Measurements from ENCODE around the gene RASL10A. TPM values are rescaled to one million over a fixed set of nuclear protein-coding genes. Genes with fewer than 3 reads are reported as not detected.

The RASL10A gene
- total RNA-seq, 1 experiment from 2014 or later: 1.1 TPM

GRCh38 chr22:29330291-29330690, 14.8 kb upstream of the RASL10A start:
- no peaks in the 10 kb centered on the region for H3K9me3 Mint-ChIP-seq (ENCODE audit: unreplicated experiment)
- no peak overlapping the region for H3K4me3 ChIP-seq (ENCODE audit: low read depth, low read length)
- POLR2A ChIA-PET: no interaction called here
- TF ChIP-seq CTCF (IDR thresholded peaks at IDR 0.05; ENCODE audit: insufficient read depth in 1 of 2, low read depth in 1 of 2, low read length in 1 of 2, severe bottlenecking in 1 of 2, unreplicated experiment in 1 of 2): no peak
- H3K27me3 Mint-ChIP-seq (ENCODE audit: insufficient read depth, unreplicated experiment): no peaks in the 10 kb centered on the region
- H3K4me3 Mint-ChIP-seq (ENCODE audit: unreplicated experiment): no peak overlapping the region
- DNase-seq: no peak
- CTCF ChIA-PET: no interaction called here
- no peaks in the 10 kb centered on the region for H3K9me3 ChIP-seq
- no TSS peak for BruUV-seq (replicated peaks)
- peaks cover 14% of the 10 kb centered on the region for H3K36me3 Mint-ChIP-seq (ENCODE audit: insufficient read depth, unreplicated experiment)
- no peaks in the 10 kb centered on the region for H3K4me1 ChIP-seq
- intact Hi-C loops (cut with micrococcal nuclease; ENCODE audit: unreplicated experiment): no loop called here
- H3K4me1 Mint-ChIP-seq (ENCODE audit: low read depth, unreplicated experiment): no peaks in the 10 kb centered on the region
- no peaks in the 10 kb centered on the region for H3K27me3 ChIP-seq (replicated peaks; ENCODE audit: control insufficient read depth, insufficient read depth, low read length)
- H3K27ac Mint-ChIP-seq (ENCODE audit: unreplicated experiment): no peak overlapping the region
- H3K36me3 ChIP-seq (ENCODE audit: control insufficient read depth, insufficient read depth, low read length): no peaks in the 10 kb centered on the region; the same call in none of the 2 replicates

- no peaks in the 10 kb centered on the region; the same call in none of the 2 replicates for H3K36me3 ChIP-seq (ENCODE audit: control insufficient read depth, insufficient read depth, low read length)
- Mint-ChIP-seq H3K36me3 (ENCODE audit: insufficient read depth, unreplicated experiment) (peaks cover 14% of the 10 kb centered on the region), H3K4me3 (ENCODE audit: unreplicated experiment) (no peak overlapping the region), H3K27me3 (ENCODE audit: insufficient read depth, unreplicated experiment) (no peaks in the 10 kb centered on the region), H3K27ac (ENCODE audit: unreplicated experiment) (no peak overlapping the region), H3K4me1 (ENCODE audit: low read depth, unreplicated experiment) (no peaks in the 10 kb centered on the region), H3K9me3 (ENCODE audit: unreplicated experiment) (no peaks in the 10 kb centered on the region)
- no peaks in the 10 kb centered on the region for H3K9me3 ChIP-seq
- TF ChIP-seq CTCF (IDR thresholded peaks at IDR 0.05; ENCODE audit: insufficient read depth in 1 of 2, low read depth in 1 of 2, low read length in 1 of 2, severe bottlenecking in 1 of 2, unreplicated experiment in 1 of 2): no peak
- H3K27me3 ChIP-seq (replicated peaks; ENCODE audit: control insufficient read depth, insufficient read depth, low read length): no peaks in the 10 kb centered on the region
- POLR2A ChIA-PET: no interaction called here
- no peak overlapping the region for H3K4me3 ChIP-seq (ENCODE audit: low read depth, low read length)
- BruUV-seq (replicated peaks): no TSS peak
- no peak for DNase-seq
- CTCF ChIA-PET: no interaction called here
- H3K4me1 ChIP-seq: no peaks in the 10 kb centered on the region
- intact Hi-C loops (cut with micrococcal nuclease; ENCODE audit: unreplicated experiment): no loop called here
Measured at GRCh38 chr22:29329581-29329980, 14.1 kb upstream of the RASL10A start.

- Histone ChIP-seq H3K27me3 (replicated peaks; ENCODE audit: control insufficient read depth, insufficient read depth, low read length) (no peaks in the 10 kb centered on the region), H3K4me3 (ENCODE audit: low read depth, low read length) (no peak overlapping the region), H3K4me1 (no peaks in the 10 kb centered on the region), H3K36me3 (ENCODE audit: control insufficient read depth, insufficient read depth, low read length) (no peaks in the 10 kb centered on the region; the same call in 1 of the 2 replicates), H3K9me3 (no peaks in the 10 kb centered on the region)
- H3K27me3 Mint-ChIP-seq (ENCODE audit: insufficient read depth, unreplicated experiment): no peaks in the 10 kb centered on the region
- H3K4me1 Mint-ChIP-seq (ENCODE audit: low read depth, unreplicated experiment): no peaks in the 10 kb centered on the region
- DNase-seq: no peak
- peaks cover 14% of the 10 kb centered on the region for H3K36me3 Mint-ChIP-seq (ENCODE audit: insufficient read depth, unreplicated experiment)
- H3K9me3 Mint-ChIP-seq (ENCODE audit: unreplicated experiment): no peaks in the 10 kb centered on the region
- intact Hi-C loops (cut with micrococcal nuclease; ENCODE audit: unreplicated experiment): no loop called here
- POLR2A ChIA-PET: no interaction called here
- H3K4me3 Mint-ChIP-seq (ENCODE audit: unreplicated experiment): no peak overlapping the region
- CTCF ChIA-PET: interaction anchor here (1.5 kb wide), 1 partner anchor 22 kb away, joined by 4 read pairs; the partner anchor contains the start of gene GAS2L1
- H3K27ac Mint-ChIP-seq (ENCODE audit: unreplicated experiment): no peak overlapping the region
- no TSS peak for BruUV-seq (replicated peaks)
- peak in 1 of 2 experiments; percentile 2 for TF ChIP-seq CTCF (IDR thresholded peaks at IDR 0.05; ENCODE audit: insufficient read depth in 1 of 2, low read depth in 1 of 2, low read length in 1 of 2, severe bottlenecking in 1 of 2, unreplicated experiment in 1 of 2)
Measured at GRCh38 chr22:29328566-29329500, 13.3 kb upstream of the RASL10A start.

Measured in Caco-2 (cell line).